AG04450 (cell line): Measurements from ENCODE around the gene USP35. TPM values are rescaled to one million over a fixed set of nuclear protein-coding genes. Genes with fewer than 3 reads are reported as not detected.

Source experiments
- CTCF ChIA-PET: fragments of 300-600, 350-600 bp; formaldehyde crosslinking; extraction: SDS; loops from one replicate; lab custom pipeline; 2022; ENCODE audit warnings: antibody characterized with exemption, inconsistent platforms; lab: Charles Lee
- POLR2A ChIA-PET: fragments of 350-600 bp; formaldehyde crosslinking; extraction: SDS; loops from one replicate; lab custom pipeline; 2021; ENCODE audit warnings: antibody characterized with exemption, inconsistent platforms; lab: Yijun Ruan, JAX
- DNase-seq: peaks from one replicate; pipeline ENCODE4 v3.0.0-alpha.2; 2011; ENCODE audit warnings: low read depth, low spot score
- H3K27ac ChIP-seq: one replicate; pipeline ENCODE4 v1.5.1; 2012; ENCODE audit warnings: low read depth, low read length, control low read depth
- H3K27me3 ChIP-seq: one replicate; pipeline ENCODE4 v1.6.0; 2012; ENCODE audit warnings: low read length; ENCODE audit not compliant: control insufficient read depth, insufficient read depth
- H3K4me3 ChIP-seq: 2 replicates; pipeline ENCODE4 v1.5.1; 2011; ENCODE audit warnings: mild to moderate bottlenecking, low read depth, low read length, control low read depth
- H3K9me3 ChIP-seq: 2 replicates; pipeline ENCODE4 v1.5.1; 2012; ENCODE audit warnings: low read length; ENCODE audit not compliant: control insufficient read depth, insufficient read depth
- CTCF ChIP-seq: IDR thresholded peaks from 2 replicates; pipeline ENCODE4 v1.5.1; 2011; ENCODE audit warnings: low read depth, low read length, control low read depth, inconsistent platforms
- polyA plus RNA-seq: library from polyadenylated mRNA; depleted of rRNA; stranded (reverse); fragments of >200 nt; gene quantifications from 2 replicates; pipeline ENCODE4 v1.2.3, GENCODE V29; 2011

The USP35 gene
- polyA plus RNA-seq, 1 experiment = 5.5 TPM

DNA sequence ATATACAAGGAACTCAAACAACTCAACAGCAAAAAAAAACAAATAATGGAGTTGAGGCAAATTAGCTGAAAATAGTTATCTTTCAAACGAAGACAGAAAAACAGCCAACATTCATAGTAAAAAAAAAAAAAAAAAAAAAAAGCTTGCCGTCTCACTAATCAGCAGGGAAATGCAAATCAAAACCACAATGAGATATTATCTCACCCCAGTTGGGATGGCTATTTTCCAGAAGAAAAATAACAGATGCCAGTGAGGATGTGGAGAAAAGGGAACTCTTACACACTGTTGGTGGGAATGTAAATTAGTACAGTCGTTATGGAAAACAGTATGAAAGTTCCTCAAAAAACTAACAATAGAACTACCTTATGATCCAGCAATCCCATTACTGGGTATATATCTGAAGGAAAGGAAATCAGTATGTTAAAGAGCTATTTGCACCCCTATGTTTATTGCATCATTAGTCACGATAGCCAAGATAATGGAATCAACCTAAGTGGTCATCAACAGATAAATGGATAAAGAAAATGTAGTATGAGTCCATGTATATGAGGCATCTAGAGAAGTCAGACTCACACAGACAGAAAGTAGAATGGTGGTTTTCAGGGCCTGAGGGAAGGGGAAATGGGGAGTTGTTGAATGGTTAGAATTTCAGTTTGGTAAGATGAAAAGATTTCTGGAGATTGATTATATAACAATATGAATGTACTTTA lies 56.0 kb downstream of the USP35 start:
- DNase-seq = no peak
- TF ChIP-seq CTCF = no peak
- Histone ChIP-seq H3K9me3 (peaks cover 4% of the 10 kb centered on the region), H3K4me3 (no peak overlapping the region), H3K27me3 (no peaks in the 10 kb centered on the region), H3K27ac (no peak overlapping the region)
- POLR2A ChIA-PET = no interaction called here
- CTCF ChIA-PET = interaction anchor here (1.7 kb wide), 1 partner anchor 320 kb away, joined by 5 read pairs; no protein-coding TSS in a partner anchor

DNA sequence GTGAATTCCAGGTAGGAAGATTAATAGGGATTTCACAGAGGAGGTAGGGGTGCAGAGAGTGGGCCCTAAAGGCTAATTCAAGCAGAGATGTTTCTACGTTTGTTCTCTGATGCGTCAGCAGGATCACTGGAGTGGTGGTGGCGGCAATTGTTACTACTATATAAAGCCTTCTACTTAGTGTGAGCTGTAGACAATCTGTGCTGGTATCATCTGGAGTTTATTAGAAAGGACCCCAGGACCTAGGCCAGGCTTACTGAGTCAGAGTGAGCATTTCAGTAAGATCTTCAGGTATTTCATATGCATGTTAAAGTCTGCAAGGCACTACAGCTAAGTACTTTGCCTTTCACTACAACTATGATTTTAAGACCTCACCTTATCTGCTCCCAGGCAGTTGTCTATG lies 59.5 kb downstream of the USP35 start:
- no peaks in the 10 kb centered on the region; the same call in 1 of the 2 replicates for H3K9me3 ChIP-seq
- H3K27ac ChIP-seq = no peak overlapping the region
- POLR2A ChIA-PET = no interaction called here
- CTCF ChIA-PET = interaction anchor here (0.6 kb wide), 2 partner anchors 179 to 608 kb away, joined by 4 to 9 read pairs; no protein-coding TSS in a partner anchor
- H3K27me3 ChIP-seq = no peaks in the 10 kb centered on the region
- H3K4me3 ChIP-seq = no peak overlapping the region
- no peak for TF ChIP-seq CTCF
- no peak for DNase-seq

DNA sequence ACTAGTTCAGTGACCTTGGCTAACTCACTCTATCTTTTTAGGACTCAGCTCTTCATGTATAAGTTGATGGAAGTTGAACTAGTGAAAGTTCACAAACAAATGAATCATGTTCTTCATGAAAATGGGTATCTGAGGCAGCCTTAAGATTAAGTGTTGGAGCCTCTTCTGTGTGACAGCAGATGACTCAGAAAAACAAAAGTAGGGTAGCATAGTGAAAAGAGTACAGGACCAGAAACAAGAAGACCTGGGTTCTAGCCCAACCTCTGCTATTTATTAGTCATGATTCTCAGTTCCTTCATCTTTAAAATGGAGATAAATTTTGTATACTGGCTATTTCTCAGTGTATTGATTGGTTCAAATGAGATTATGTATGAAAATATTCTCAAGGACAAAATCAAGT lies 60.2 kb downstream of the USP35 start:
- Histone ChIP-seq H3K4me3 (no peak overlapping the region), H3K27ac (no peak overlapping the region), H3K27me3 (no peaks in the 10 kb centered on the region), H3K9me3 (no peaks in the 10 kb centered on the region)
- no peak for DNase-seq
- ChIA-PET POLR2A (no interaction called here), CTCF (interaction anchor here (0.6 kb wide), 1 partner anchor 609 kb away, joined by 9 read pairs; no protein-coding TSS in a partner anchor)
- no peak for TF ChIP-seq CTCF

DNA sequence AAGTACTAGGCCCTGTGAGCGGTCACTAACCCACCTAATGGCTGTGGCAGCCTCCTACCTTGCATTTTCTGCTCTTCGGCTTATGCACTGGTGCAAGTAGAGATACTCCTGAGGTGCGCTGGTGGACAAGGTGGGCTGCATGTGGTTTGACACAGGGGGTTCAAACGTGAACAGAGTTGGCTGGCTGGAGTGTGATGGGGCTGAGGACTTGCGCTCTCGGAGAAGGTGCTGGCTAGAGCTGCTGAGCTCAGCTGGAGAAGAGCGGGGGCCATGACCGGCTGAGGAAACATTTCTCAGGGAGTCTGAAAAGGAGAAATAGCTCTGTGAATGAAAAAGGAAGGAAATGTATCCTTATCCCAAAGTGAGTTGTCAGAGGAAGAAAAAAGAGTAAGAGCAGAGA lies 61.4 kb downstream of the USP35 start:
- no peaks in the 10 kb centered on the region for H3K9me3 ChIP-seq
- H3K4me3 ChIP-seq = no peak overlapping the region
- no peaks in the 10 kb centered on the region for H3K27me3 ChIP-seq
- DNase-seq = no peak
- no peak overlapping the region for H3K27ac ChIP-seq
- ChIA-PET POLR2A (no interaction called here), CTCF (interaction anchor here (1.1 kb wide), 1 partner anchor 101 kb away, joined by 7 read pairs; no protein-coding TSS in a partner anchor)
- TF ChIP-seq CTCF = no peak

DNA sequence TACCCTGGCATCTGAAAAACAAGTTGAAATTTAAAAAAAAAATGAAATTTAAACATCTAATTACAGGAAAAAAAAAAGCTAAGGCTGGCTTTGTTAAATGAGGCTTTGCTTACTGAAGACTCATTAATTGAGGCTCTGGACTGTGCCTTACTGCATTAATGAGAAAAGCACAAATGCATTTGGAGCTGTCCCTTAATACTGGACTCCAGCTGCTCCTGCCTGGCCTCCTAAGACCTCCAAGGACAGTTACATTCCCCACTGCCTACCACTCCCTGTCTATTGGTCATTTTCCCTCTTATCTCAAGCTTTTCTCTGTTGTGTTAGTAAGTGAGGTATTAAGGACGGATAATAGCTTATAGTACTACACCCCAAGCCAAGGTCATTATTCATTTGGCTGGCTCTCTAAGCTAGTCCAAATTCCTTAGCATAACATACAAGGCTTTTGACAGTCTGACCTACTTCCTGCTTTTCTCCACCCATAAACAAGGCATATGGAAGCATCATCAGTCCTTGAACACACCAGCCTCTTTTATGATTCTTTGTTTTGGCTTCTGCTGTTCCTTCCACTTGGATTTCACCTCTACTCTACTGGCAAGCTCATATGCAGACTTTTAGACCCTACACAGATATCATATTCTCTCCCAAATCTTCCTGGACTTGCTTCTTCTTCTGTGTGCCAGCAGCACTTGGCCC lies 62.5 kb downstream of the USP35 start:
- Histone ChIP-seq H3K4me3 (no peak overlapping the region), H3K27ac (no peak overlapping the region), H3K9me3 (no peaks in the 10 kb centered on the region), H3K27me3 (no peaks in the 10 kb centered on the region)
- no peak for TF ChIP-seq CTCF
- DNase-seq = no peak
- ChIA-PET CTCF (interaction anchor here (1.1 kb wide), 1 partner anchor 336 kb away, joined by 3 read pairs; no protein-coding TSS in a partner anchor), POLR2A (interaction anchor here (0.7 kb wide), 1 partner anchor 151 kb away, joined by 3 read pairs; no protein-coding TSS in a partner anchor)
